ENCODE data around the gene CSTPP1. TPM values are rescaled to one million over a fixed set of nuclear protein-coding genes. Genes with fewer than 3 reads are reported as not detected.
A peak's percentile ranks its signal among the peaks of the same experiment; 100 is the strongest.

CSTPP1 gene
- total RNA-seq, 1 donor from 2014 or later, result 32.7 TPM

- TF ChIP-seq EZH2phosphoT487 (IDR thresholded peaks at IDR 0.05), result no peak
- TF ChIP-seq, protein P1, sequence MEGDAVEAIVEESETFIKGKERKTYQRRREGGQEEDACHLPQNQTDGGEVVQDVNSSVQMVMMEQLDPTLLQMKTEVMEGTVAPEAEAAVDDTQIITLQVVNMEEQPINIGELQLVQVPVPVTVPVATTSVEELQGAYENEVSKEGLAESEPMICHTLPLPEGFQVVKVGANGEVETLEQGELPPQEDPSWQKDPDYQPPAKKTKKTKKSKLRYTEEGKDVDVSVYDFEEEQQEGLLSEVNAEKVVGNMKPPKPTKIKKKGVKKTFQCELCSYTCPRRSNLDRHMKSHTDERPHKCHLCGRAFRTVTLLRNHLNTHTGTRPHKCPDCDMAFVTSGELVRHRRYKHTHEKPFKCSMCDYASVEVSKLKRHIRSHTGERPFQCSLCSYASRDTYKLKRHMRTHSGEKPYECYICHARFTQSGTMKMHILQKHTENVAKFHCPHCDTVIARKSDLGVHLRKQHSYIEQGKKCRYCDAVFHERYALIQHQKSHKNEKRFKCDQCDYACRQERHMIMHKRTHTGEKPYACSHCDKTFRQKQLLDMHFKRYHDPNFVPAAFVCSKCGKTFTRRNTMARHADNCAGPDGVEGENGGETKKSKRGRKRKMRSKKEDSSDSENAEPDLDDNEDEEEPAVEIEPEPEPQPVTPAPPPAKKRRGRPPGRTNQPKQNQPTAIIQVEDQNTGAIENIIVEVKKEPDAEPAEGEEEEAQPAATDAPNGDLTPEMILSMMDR (IDR thresholded peaks at IDR 0.05), result no peak
- TF ChIP-seq EZH2 (IDR thresholded peaks at IDR 0.05), result no peak
- H3K79me2 ChIP-seq (ENCODE audit: low read depth), result peaks cover 29% of the 10 kb centered on the region
- H3K4me2 ChIP-seq, result peak overlapping the region; percentile 53
- no peaks in the 10 kb centered on the region for H3K9me3 ChIP-seq (ENCODE audit: low read depth)
- peak; percentile 46 for DNase-seq (ENCODE audit: low spot score)
- H3K4me3 ChIP-seq, result no peak overlapping the region
- peaks cover 9% of the 10 kb centered on the region for H4K20me1 ChIP-seq (ENCODE audit: low read depth)
- no peaks in the 10 kb centered on the region for H3K9me3 Mint-ChIP-seq
- H3K36me3 ChIP-seq, result no peaks in the 10 kb centered on the region
- H3F3A ChIP-seq (ENCODE audit: low read depth), result peaks cover 39% of the 10 kb centered on the region
- H3K27me3 ChIP-seq, result no peaks in the 10 kb centered on the region
- no peaks in the 10 kb centered on the region for H3K27me3 Mint-ChIP-seq (ENCODE audit: insufficient read depth, low read depth)
- H3K9ac ChIP-seq, result no peak overlapping the region
- peak overlapping the region; percentile 53 for H3K27ac Mint-ChIP-seq
- peaks cover 61% of the 10 kb centered on the region for H3K4me1 Mint-ChIP-seq
- H3K36me3 Mint-ChIP-seq, result peaks cover 19% of the 10 kb centered on the region
- peaks cover 33% of the 10 kb centered on the region for H3K4me1 ChIP-seq
- H3K4me3 Mint-ChIP-seq, result peak overlapping the region; percentile 28
- H2AFZ ChIP-seq (replicated peaks), result peak overlapping the region; percentile 42
- no peak overlapping the region for H3K27ac ChIP-seq
Observed at GRCh38 chr11:46906609-46907041, 29.9 kb upstream of the CSTPP1 start.

GRCh38 chr11:46907606-46908005 is 29.0 kb upstream of the CSTPP1 start:
- Histone ChIP-seq H3F3A (ENCODE audit: low read depth) (peaks cover 49% of the 10 kb centered on the region), H3K4me2 (peak overlapping the region; percentile 53), H3K27ac (no peak overlapping the region)

DNA sequence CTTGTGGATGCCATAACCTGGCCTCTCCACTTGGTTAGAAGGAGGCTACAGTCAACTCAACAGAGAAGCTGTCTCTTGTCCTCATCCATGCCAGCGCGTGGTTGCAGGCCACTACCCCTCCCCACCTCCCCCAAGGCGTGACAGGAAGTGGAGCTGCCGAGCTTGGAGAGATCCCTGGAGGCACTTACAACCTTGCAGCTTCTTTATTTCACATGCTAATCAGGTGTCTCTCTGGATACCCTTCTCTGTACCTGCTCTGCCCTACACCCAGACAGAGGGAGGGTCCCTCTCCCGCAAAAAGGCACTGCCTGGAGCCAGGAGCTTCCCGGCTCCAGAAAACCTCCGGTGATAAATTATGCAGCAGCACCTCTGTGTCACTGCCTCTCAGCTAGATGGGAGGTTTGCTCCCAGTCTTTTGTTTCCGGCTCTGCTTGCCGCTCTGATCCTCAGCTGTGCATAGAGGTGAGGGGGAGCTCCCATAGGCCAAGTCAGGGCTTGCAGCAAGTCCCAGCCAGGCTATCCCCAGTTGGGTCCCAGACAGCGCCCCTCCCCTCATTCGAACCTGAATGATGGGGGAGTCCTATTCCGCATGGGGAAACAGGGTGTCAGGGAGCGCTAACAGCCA is 23.9 kb upstream of the CSTPP1 start:
- H3K9ac ChIP-seq, result no peak overlapping the region
- peak overlapping the region; percentile 81 for H3K4me2 ChIP-seq
- peaks cover 67% of the 10 kb centered on the region for H3K79me2 ChIP-seq (ENCODE audit: low read depth)
- no peaks in the 10 kb centered on the region for H3K9me3 ChIP-seq (ENCODE audit: low read depth)
- H3K4me1 ChIP-seq, result peaks cover 33% of the 10 kb centered on the region
- H2AFZ ChIP-seq (replicated peaks), result peak overlapping the region; percentile 70
- Mint-ChIP-seq H3K27me3 (ENCODE audit: insufficient read depth, low read depth) (peaks cover 3% of the 10 kb centered on the region), H3K4me1 (peaks cover 69% of the 10 kb centered on the region), H3K9me3 (no peaks in the 10 kb centered on the region), H3K4me3 (peak overlapping the region; percentile 89), H3K27ac (peak overlapping the region; percentile 95), H3K36me3 (peaks cover 12% of the 10 kb centered on the region)
- peak; percentile 87 for DNase-seq (ENCODE audit: low spot score)
- H3K27ac ChIP-seq, result peak overlapping the region; percentile 9
- no peak for TF ChIP-seq EZH2phosphoT487 (IDR thresholded peaks at IDR 0.05)
- TF ChIP-seq, protein P1 (IDR thresholded peaks at IDR 0.05), result no peak
- no peak for TF ChIP-seq EZH2 (IDR thresholded peaks at IDR 0.05)
- peaks cover 53% of the 10 kb centered on the region for H3F3A ChIP-seq (ENCODE audit: low read depth)
- peaks cover 20% of the 10 kb centered on the region for H4K20me1 ChIP-seq (ENCODE audit: low read depth)
- H3K36me3 ChIP-seq, result no peaks in the 10 kb centered on the region
- peak overlapping the region; percentile 43 for H3K4me3 ChIP-seq
- peaks cover 13% of the 10 kb centered on the region for H3K27me3 ChIP-seq

More at GRCh38 chr11:46907606-46908005, 29.0 kb upstream of the CSTPP1 start:
- H3K36me3 Mint-ChIP-seq, result peaks cover 17% of the 10 kb centered on the region
- Histone ChIP-seq H4K20me1 (ENCODE audit: low read depth) (peaks cover 9% of the 10 kb centered on the region), H3K79me2 (ENCODE audit: low read depth) (peaks cover 38% of the 10 kb centered on the region), H3K4me1 (peaks cover 41% of the 10 kb centered on the region), H3K4me3 (no peak overlapping the region), H3K27me3 (no peaks in the 10 kb centered on the region), H3K9ac (no peak overlapping the region), H3K36me3 (no peaks in the 10 kb centered on the region), H3K9me3 (ENCODE audit: low read depth) (no peaks in the 10 kb centered on the region), H2AFZ (replicated peaks) (no peak overlapping the region)
- no peak overlapping the region for H3K4me3 Mint-ChIP-seq
- H3K27ac Mint-ChIP-seq, result peak overlapping the region; percentile 14
- peaks cover 69% of the 10 kb centered on the region for H3K4me1 Mint-ChIP-seq
- no peak for TF ChIP-seq EZH2phosphoT487 (IDR thresholded peaks at IDR 0.05)
- TF ChIP-seq, protein P1 (IDR thresholded peaks at IDR 0.05), result no peak
- TF ChIP-seq EZH2 (IDR thresholded peaks at IDR 0.05), result no peak
- H3K9me3 Mint-ChIP-seq, result no peaks in the 10 kb centered on the region
- no peaks in the 10 kb centered on the region for H3K27me3 Mint-ChIP-seq (ENCODE audit: insufficient read depth, low read depth)
- DNase-seq (ENCODE audit: low spot score), result no peak
